ENCODE data around the gene LDLRAD1. TPM values are rescaled to one million over a fixed set of nuclear protein-coding genes. Genes with fewer than 3 reads are reported as not detected.
A peak's percentile ranks its signal among the peaks of the same experiment; 100 is the strongest.
"Not testable (repeated sequence)": the region's sequence is repeated elsewhere in the genome, so short reads cannot be mapped to it uniquely, and the experiment has no call there.

Gene LDLRAD1
- total RNA-seq, 1 donor from 2014 or later: not detected

- Histone ChIP-seq H4K20me1 (ENCODE audit: low read depth) (peaks cover 14% of the 10 kb centered on the region), H3K9ac (peak overlapping the region; percentile 44), H3K4me2 (peak overlapping the region; percentile 97), H3K79me2 (ENCODE audit: low read depth) (peaks cover 66% of the 10 kb centered on the region), H3K9me3 (ENCODE audit: low read depth) (no peaks in the 10 kb centered on the region), H3F3A (ENCODE audit: low read depth) (peaks cover 21% of the 10 kb centered on the region), H2AFZ (replicated peaks) (peak overlapping the region; percentile 58), H3K27ac (no peak overlapping the region), H3K4me3 (peak overlapping the region; percentile 85), H3K36me3 (no peaks in the 10 kb centered on the region), H3K27me3 (no peaks in the 10 kb centered on the region), H3K4me1 (peaks cover 12% of the 10 kb centered on the region)
- Mint-ChIP-seq H3K27me3 (ENCODE audit: insufficient read depth, low read depth) (no peaks in the 10 kb centered on the region), H3K9me3 (no peaks in the 10 kb centered on the region), H3K36me3 (no peaks in the 10 kb centered on the region), H3K4me3 (no peak overlapping the region), H3K4me1 (peaks cover 8% of the 10 kb centered on the region), H3K27ac (no peak overlapping the region)
- no peak for DNase-seq (ENCODE audit: low spot score)
- no peak for TF ChIP-seq EZH2 (IDR thresholded peaks at IDR 0.05)
- TF ChIP-seq EZH2phosphoT487 (IDR thresholded peaks at IDR 0.05): no peak
- TF ChIP-seq CTCF (IDR thresholded peaks at IDR 0.05): no peak
These were observed 34.0 kb upstream of the LDLRAD1 start for GRCh38 chr1:54051933-54052430.

GRCh38 chr1:54050435-54050834, 32.4 kb upstream of the LDLRAD1 start:
- H3K27ac ChIP-seq; H3K27ac Mint-ChIP-seq; H3K9me3 ChIP-seq (ENCODE audit: low read depth); H3K27me3 Mint-ChIP-seq (ENCODE audit: insufficient read depth, low read depth); DNase-seq (ENCODE audit: low spot score); H3K36me3 Mint-ChIP-seq; H3K4me2 ChIP-seq; H3K36me3 ChIP-seq; H2AFZ ChIP-seq (replicated peaks); H3K27me3 ChIP-seq; H3K9me3 Mint-ChIP-seq; H3K4me1 Mint-ChIP-seq; H3K9ac ChIP-seq; H3K4me3 ChIP-seq: not testable (repeated sequence)
- Histone ChIP-seq H4K20me1 (ENCODE audit: low read depth) (peaks cover 19% of the 10 kb centered on the region), H3F3A (ENCODE audit: low read depth) (peaks cover 21% of the 10 kb centered on the region), H3K4me1 (peaks cover 12% of the 10 kb centered on the region), H3K79me2 (ENCODE audit: low read depth) (peaks cover 75% of the 10 kb centered on the region)
- peak overlapping the region; percentile 41 for H3K4me3 Mint-ChIP-seq

GRCh38 chr1:54047384-54048305, 29.7 kb upstream of the LDLRAD1 start:
- peaks cover 64% of the 10 kb centered on the region for H3K79me2 ChIP-seq (ENCODE audit: low read depth)
- no peak overlapping the region for H3K4me3 ChIP-seq
- H2AFZ ChIP-seq (replicated peaks): no peak overlapping the region
- peaks cover 6% of the 10 kb centered on the region for H3F3A ChIP-seq (ENCODE audit: low read depth)
- H3K9me3 Mint-ChIP-seq: no peaks in the 10 kb centered on the region
- no peaks in the 10 kb centered on the region for H3K4me1 Mint-ChIP-seq
- no peak overlapping the region for H3K4me2 ChIP-seq
- no peak overlapping the region for H3K27ac ChIP-seq
- H3K4me1 ChIP-seq: peaks cover 6% of the 10 kb centered on the region
- no peaks in the 10 kb centered on the region for H3K36me3 ChIP-seq
- H4K20me1 ChIP-seq (ENCODE audit: low read depth): peaks cover 19% of the 10 kb centered on the region
- DNase-seq (ENCODE audit: low spot score): no peak
- no peak overlapping the region for H3K4me3 Mint-ChIP-seq
- TF ChIP-seq EZH2phosphoT487 (IDR thresholded peaks at IDR 0.05): no peak
- no peak for TF ChIP-seq EZH2 (IDR thresholded peaks at IDR 0.05)
- no peak for TF ChIP-seq CTCF (IDR thresholded peaks at IDR 0.05)
- no peaks in the 10 kb centered on the region for H3K27me3 Mint-ChIP-seq (ENCODE audit: insufficient read depth, low read depth)
- H3K9me3 ChIP-seq (ENCODE audit: low read depth): no peaks in the 10 kb centered on the region
- no peaks in the 10 kb centered on the region for H3K27me3 ChIP-seq
- no peak overlapping the region for H3K27ac Mint-ChIP-seq
- no peak overlapping the region for H3K9ac ChIP-seq
- H3K36me3 Mint-ChIP-seq: peaks cover 3% of the 10 kb centered on the region

Data from neural progenitor cell (in vitro differentiated cells).